CD4-positive, alpha-beta T cell treated with Interleukin-4 for 1 hour (primary cell): ENCODE results near the gene CRACR2A.

Experiments used
- DNase-seq, 2 donors: peaks; one replicate each; pipeline ENCODE4 v3.0.0-alpha.2; 2020 to 2022

Gene CRACR2A

DNA sequence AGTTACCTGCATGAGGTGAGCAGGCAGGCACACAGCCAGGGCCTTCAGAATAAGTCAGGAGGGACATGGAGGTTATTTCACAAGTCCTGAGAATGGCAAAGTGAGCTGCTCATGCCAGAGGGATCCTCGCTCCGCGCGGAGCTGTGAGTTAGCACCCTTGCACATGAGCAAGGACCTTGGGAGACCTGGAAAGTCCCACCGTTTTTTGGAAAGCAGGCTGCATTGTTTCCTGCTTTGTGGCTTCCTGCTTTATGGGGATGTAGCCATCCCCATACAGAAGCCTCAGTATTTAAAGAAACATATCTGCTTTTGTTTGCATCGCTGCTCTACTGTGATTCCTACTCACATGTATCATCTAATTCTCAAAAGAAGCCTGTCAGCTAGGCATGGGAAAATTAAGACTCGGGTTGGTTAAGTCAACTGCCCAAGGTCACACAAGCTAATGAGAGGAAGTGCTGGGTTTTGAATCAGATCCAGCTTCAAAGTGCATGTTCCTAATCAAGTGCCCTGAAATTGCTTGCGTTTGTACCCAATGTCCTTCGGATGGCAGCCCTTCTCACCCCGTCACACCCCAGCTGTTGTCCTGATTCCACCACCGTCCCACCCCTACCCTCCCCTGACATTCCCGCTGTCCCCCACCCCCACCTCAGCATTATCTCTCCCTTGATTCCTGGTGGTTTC is 106.2 kb downstream of the CRACR2A start:
- no peak for DNase-seq

DNA sequence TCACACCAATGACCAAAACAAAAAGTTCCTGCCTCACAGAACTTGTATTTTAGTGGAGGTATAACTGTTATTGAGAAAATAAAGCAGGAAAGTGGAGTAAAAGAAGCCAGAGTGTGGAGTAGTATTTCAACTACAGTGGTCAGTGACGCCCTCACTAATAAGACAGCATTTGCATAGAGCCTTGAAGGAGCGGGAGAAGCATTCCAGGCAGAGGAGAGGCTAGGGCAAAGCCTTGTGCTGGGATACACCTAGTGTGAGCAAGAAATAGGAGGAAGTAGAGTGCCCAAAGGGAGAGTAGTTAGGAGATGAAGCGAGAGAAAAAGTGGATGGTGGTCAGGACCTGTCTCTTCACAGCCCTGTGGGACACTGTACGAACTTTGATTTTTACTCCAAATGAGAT is 107.8 kb downstream of the CRACR2A start:
- no peak for DNase-seq

DNA sequence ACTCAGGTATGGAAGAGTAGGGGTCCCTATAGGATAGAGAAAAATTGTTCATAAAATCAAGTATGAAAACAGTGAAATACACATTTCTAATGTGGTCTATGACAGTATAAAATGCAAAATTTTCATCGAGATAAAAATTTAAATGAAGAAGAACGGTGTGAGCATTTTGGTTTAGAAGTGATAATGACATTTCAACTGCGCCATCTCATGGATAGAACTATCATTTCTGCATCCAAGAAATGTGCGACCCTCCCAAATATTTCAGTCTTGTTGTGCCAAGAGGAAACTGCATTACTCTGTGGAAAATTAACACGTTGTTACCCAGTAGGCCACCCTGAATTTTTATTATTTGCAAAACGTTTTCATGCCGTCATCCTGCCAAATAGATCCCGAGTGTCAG is 108.8 kb downstream of the CRACR2A start:
- no peak for DNase-seq

DNA sequence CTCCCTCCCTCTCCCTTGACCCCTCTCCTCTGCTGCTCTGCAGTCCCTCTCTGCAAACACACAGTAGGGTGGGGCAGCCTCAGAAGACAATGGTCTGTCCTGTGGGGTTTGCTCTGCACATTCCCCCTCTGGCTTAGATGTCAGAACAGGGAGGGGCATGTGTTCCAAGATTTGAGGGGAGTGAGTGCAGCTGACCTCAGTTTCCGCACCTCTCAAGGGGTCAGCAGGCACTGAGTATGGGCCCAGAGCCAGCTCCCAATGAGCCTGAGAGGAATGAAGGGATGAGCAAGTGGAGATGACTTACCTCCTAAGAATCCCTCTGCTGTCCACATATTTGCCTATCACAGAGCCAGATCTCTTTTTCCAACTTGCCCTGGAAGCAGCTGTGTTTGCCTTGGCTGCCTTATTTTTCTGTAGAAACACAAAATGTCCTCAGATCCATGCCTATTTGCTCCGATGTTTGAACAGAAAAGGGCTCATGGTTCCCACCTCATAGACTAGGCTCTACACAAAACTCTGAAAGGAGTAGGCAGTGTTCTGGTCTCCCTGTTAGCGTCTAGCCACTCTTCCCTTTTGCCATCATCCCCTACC is 111.4 kb downstream of the CRACR2A start:
- DNase-seq = no peak

DNA sequence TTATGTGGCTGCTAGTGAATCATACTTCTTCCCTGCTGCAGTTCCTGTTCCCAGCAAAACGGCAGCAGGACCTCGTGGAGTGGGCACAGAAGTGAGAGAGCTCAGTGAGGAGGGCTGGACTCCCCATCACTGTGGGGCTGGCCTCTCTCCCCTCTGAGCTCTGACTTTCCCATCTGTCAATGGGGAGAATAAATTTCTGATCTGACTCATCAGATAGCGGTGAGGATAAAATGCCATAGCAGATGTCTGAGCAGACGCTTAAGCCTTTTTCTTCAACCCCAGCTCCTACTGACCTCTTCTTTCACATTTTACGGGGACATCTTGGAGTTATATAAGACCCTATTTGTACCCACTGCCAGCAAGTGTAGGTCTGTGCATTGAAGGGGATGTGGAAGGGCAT is 116.6 kb downstream of the CRACR2A start:
- DNase-seq = no peak

DNA sequence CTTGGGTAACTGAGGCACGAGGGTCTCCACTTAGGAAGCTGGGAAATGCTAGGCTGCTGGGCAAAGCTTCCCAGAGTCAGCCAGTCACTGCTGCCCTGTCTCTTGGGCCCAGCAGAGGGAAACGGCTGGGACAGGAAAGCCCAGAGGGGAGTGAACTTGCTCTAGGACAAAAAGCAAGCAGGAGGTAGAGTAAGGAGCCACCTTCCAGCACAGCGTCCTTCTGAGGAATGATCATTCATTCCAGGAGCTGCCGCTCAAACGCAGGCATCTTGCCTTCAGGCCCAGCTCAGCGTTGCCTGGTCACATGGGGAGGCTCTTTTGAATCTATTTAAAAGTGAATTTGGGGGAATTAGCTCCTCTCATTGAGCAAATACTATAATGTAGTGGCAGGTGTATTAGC is 118.6 kb downstream of the CRACR2A start:
- no peak for DNase-seq

DNA sequence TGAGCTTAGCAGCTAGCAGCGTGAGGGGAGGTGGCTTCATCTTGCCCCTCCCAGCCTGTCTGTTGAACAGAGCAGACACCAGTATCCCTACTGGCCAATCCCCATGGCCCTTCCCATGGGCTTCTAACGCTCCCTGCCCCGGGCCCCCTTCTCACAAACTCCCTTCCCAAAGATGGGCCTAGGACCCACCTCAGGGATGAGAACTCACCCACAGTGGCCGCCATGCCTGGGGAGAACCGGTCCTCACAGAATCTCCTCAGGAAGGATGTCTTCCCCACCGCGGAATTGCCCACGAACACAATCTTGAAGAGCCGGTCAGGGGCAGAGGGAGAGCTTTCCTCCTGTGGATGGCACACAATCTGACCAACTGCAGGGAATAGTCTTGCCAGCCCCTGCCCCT is 119.5 kb downstream of the CRACR2A start:
- DNase-seq = no peak

DNA sequence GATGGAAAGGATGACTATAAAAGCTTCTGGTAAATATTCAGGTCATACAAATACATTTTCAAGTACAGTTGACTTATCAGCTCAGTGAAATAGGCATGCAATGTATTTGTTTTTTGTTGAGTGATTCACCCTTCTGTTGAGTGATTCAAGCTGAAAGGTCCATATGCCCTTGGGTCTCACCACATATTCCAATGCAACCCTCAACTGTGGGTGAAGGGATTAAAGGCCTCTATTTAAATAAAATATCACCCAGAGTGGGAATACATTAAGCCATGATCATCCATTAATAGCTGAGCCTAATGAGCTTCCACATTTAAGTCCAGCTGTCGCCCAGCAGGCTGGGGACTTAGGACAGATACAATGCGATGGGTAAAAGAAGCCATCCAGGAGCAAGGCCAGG is 120.2 kb downstream of the CRACR2A start:
- DNase-seq = no peak

DNA sequence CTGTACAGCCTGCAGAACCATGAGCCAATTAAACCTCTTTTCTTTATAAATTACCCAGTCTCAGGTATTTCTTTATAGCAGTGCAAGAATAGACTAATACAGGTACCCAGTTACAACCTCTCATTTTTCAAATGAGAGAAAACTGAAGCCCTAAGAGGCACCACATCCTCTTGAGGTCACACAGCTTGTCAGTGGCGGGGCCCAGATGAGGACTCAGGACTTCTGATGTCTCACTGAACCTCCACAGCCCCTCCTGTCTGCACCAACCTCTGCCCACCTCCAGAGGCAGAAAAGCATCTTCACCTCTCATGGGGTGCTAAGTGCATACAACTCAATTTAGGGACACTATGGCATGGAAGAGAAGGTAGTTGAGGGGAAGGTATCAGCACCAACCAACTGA is 120.7 kb downstream of the CRACR2A start:
- no peak for DNase-seq

DNA sequence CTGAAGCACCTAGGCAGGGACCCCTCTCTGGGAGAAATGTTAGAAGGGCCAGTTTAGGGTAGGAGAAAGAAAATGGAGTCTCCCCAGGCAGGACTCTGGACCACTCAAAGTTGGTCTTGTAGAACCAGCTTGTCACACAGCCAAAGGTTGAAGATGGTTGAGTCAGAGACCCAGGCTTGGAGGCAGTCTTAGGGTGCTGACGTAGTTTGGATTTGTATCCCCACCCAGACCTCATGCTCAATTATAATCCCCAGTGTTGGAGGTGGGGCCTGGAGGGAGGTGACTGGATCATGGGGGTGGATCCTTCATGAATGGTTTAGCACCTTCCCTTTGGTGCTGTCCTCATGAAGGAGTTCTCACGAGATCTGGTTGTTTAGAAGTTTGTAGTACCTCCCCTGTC is 121.2 kb downstream of the CRACR2A start:
- DNase-seq = no peak

DNA sequence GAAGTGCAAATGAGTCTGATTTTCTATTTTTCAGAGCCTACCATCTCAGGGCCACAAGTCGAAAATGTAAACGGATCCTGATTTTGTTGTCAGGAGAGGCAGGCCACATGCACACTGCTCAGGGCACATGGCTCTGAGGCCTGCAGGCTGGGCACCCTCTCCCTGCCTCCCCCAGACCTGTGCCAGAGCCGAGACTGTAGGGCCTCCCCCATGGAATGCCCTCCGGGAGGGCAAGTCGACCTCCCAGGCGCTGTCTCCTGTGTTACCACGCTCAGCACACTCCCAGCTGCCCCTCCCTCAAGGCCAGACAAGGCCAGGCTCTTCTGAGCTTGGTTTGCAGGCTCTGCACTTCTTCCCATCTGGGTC is 121.7 kb downstream of the CRACR2A start:
- DNase-seq = no peak

DNA sequence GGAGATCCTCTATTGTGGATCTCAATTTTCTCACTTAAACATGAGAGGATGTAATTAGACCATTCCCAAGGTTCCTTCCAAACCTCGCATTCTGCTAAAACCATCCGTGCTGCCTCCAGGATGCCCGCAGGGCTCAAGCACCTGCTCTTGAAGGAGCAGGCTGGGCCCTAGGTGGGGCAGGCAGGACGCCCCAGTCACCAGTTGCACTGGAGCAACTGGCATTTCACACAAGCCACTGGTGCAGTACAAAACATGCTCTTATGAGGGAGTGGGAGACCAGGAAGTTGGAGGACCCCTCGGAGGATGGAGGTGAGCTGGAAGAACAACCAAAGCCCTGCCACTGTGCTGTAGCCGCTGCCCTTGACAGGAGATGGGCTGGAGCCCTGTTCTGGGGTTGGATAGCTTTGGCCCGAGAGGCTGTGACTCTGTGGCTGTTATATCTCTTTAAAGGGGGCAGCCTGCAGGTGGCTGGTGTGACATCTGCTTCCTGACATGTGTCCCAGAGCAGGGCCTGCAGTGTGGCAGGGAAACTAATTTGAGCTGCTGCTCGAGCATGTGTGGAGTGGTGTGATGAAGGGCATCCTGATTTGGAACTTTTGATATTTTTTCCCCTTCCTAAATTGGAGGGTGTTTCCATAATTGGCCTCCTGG is 122.2 kb downstream of the CRACR2A start:
- no peak for DNase-seq

DNA sequence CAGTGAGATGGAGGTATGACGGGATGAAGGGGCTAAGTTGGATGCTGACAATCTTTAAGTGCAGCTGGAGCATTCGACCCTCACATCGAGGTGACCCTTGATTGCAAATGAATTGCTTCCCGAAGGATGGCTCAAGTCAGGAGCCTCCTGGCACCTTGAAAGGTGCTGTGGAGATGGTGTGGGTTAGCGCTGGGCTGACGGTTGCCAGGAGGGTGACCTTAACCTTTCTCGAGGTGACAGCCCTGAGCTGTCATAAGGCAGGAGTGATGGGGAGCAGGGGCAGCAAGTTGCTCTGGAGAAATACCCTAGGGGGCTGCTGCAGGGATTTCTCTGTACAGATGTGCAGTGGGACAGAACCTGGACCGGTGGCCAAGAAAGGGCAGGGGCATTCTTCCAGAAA is 122.8 kb downstream of the CRACR2A start:
- no peak for DNase-seq

DNA sequence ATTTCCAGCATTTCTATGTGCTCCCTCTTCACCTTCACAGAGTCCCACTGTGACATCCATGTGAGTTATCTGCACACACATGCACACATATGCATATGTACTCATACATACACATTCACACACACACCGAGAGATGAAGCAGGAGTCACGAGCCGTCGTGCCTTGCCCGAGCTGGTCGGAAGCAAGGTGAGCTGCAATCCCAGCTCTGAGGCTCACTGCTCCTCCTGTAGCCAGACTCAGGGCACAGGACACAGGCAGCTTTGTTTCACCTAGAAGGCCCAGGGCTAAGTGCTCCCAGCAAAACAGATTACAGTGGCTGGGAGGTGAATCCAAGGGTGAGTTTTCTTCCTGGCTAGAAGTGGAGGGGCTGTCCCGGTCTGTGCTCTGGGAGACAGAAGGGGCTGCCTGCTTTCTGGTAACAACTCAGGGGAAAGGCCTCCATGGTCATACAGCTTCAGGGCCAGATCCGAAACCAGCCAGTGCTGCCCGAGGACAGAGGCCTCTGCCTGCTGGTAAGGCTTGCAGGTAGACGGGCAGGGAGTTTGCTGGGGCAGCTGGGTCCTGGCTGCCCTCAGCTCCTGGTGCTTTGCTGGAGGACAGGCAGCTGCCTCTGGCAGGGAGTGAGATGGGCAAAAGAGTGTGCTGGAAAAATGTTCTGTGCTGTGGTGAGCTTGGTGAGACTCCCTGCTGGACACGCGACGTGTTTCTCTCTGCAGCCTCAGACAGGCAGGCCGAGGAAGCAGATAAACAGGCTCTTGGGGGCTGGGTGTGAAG is 123.7 kb downstream of the CRACR2A start:
- DNase-seq = no peak

DNA sequence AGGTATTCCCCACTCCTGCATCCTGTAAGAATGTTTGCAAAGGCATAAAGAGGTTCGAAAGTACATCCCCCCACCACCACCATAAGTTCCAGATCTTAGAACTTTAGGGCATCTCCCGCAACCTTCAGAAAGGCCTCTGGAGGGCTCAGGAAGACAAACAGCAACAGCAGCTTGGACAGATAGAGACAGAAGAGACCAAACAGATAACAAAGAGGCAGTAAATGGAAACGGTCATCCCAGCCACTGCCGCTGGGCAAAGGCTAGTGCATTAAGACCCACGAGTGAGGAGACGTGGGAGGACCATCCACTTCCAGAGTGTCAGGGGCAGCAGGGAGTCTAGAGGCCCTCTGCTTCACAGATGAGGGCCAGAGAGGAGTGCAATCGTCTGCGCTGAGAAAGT is 124.3 kb downstream of the CRACR2A start:
- no peak for DNase-seq

DNA sequence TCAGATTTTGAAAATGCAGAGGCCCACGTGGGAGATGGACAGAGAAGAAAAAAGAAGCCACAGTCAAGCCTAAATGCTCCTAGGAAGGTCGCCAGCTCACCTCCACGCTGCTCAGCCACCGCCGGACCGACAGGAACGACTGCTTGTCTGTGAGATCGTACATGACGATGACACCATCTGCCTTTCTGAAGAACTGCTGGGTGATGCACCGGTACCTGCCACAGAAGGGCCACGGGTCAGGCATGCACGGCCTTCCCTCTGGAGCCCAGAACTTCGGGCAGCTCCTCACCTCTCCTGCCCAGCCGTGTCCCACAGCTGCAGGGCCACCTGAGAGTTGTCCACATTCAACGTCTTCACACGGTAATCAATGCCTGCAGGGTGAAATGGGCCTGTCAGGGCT is 125.6 kb downstream of the CRACR2A start:
- DNase-seq = no peak

DNA sequence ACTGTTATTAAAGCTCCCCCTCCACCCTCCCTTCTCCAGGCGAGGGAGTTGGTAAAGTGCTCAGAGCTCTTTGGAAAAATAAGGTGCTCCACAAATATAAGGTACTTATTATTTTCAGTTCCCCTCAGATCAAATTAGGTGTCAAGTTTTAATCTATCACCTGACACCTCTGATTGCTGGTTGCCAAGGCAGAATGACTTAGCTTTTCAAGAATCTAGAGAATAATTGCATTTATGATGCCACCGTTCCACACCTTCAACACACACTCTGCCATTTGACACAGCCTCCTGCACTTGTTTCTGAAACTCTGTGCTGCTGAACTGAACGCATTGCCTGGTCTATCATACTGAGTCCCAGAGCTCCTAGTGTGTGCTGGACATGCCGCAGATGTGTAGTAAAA is 128.6 kb downstream of the CRACR2A start:
- DNase-seq = no peak

DNA sequence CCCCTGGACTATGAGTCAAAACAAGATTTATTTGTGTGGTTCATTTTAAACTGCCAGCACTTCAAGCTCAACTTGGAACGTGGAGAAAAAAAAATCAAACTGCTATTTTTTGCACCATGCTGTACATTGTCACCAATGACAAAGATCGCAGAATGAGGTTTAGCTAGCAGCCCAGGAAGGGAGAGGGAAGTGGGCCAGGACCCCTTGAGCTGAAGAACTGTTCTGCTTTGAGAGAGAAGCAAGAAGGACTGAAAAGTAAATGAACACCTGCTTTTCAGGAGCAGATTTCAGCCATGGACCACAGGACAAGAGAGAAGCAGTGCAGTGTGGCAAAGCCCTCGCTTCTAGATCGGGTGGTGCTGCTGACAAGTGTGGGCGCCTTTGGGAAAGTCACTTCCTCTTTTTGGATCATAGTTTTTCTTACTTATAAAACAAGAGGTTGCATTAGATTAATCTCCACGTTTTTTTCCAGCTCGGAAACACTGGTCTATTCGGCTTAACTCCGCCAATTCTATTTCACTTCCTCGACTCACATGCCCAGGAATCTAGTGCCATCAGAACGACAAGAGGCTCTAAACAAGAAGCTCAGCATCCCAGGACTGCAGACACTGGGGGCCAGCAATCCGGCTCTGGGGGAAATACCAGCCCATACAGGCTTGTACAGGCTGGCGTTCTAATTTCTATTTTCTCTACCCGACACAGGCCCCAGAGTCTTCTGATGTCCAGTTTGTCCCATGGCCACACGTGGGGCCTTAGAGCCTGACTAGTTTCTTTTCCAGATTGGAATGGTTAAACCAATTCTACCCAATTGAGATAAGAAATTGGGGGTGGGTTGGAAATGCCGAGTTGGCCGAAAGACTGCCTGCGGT is 129.9 kb downstream of the CRACR2A start:
- DNase-seq = no peak

DNA sequence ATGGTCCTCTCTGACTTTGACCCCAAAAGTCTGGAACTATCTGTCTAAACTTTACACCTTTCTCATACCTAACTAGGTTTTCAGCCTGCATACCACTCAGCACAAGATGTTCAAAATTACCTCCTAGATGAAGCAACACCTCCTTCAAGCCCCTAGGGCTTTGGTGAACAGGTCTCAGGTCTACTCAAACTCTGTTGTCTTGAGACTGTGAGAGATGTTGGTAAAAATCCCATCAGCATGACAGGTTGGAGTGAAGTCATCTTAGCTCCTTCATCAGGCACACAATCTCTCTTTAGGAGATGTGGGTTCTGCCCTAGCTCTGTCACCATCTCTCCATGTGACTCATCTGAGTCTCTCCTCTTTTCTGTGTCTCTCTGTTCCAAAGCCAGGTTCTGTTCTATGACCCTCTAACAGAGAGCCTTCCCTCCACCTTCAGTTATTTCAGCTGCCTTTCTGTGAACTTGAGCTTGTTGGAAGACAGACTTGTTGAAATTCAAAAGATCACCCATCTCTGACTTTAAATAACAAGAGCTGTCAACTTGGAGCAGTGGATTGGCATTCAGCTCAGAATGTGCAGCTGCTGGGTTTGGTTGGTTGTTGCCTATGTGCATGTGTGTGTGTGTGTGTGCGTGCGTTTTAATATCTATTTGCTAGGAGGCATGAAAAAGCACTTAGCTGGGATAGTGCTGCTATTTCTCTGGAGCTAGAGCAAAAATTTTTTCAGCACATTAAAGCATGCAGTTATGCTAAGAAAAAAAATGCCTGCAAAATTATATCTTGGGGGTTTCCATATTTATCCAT is 130.7 kb downstream of the CRACR2A start:
- DNase-seq = no peak

DNA sequence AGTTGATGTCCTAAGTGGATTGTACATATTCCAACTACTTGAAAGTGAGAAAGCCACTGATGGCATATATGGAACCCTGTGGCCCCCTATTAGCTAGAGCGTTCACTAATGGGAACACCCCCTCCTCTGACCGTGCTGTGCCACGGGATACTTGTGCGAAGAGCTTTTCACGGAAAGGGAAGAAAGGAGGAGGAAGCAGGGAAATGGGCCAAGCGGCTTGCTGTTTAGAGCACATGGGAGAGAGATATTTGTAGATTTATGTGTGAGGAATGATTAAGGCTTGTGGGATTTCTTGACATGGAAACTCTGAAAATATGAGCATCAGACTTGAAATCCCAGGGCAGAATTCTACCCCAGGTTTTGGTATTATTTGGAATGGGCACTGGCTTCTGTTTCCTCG is 132.1 kb downstream of the CRACR2A start:
- no peak for DNase-seq

DNA sequence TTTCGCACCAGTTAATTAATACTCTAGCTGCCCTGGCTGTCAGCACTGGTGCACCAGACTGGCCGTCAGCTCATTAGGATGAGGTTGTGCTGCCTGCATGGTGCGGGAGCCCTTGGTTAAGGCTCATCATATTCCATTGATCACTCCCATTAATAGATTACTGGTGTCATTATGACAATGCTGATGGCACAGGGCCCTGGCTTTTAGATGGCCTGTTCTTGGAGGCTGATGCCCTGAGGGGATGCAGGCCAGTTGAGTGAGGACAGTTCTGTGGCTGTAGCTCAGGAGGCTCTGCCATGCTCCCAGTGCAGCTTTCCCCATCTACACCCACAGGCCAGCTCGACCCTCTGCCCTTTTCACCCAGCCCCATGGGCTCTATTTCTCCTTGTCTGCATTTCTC is 135.3 kb downstream of the CRACR2A start:
- DNase-seq = no peak

DNA sequence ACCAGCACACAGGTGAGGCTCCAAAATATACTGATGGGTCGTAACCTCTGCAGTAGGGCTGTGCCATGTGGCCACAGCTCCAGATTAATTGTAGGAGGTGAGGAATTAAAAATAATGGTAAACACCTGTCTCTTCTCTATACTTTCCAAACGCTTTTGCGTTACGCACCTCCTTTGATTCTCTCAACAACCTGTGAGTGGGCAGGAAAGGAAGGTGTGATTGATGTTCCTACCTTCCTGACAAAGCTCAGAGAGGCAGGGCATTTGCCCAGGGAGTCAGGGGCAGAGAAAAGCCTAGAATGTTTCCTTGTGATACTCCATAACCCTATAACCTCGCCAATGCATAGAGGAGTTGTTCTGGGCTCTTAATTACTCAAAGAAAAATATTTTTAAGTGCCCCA is 137.0 kb downstream of the CRACR2A start:
- no peak for DNase-seq
